DOHH2 (cell line): ENCODE results near the gene IFT57.
"Not testable (repeated sequence)": the region's sequence is repeated elsewhere in the genome, so short reads cannot be mapped to it uniquely, and the experiment has no call there.

Source experiments
- H3F3A ChIP-seq: fragments of 200-600 bp; sonication (generic), shearing (Covaris generic); 2 replicates; pipeline ENCODE4 v1.6.0; 2016; ENCODE audit warnings: antibody characterized with exemption, mild to moderate bottlenecking; ENCODE audit not compliant: control insufficient read depth, insufficient read depth
- H3K27ac ChIP-seq: fragments of 200-600 bp; sonication (generic); 2 replicates; pipeline ENCODE4 v1.5.1; 2014; ENCODE audit warnings: low read depth, mild to moderate bottlenecking, low read length, moderate library complexity
- H3K27me3 ChIP-seq: fragments of 200-600 bp; sonication (generic); 2 replicates; pipeline ENCODE4 v1.6.1; 2014; ENCODE audit warnings: mild to moderate bottlenecking, low read length, mixed read lengths; ENCODE audit not compliant: control insufficient read depth
- H3K36me3 ChIP-seq: fragments of 200-600 bp; sonication (generic); 2 replicates; pipeline ENCODE4 v1.6.1; 2014; ENCODE audit warnings: mild to moderate bottlenecking, low read length, moderate library complexity, mixed read lengths; ENCODE audit not compliant: control insufficient read depth
- H3K4me1 ChIP-seq: fragments of 200-600 bp; sonication (generic); 2 replicates; pipeline ENCODE4 v1.6.1; 2014; ENCODE audit warnings: mild to moderate bottlenecking, low read length, mixed read lengths; ENCODE audit not compliant: control insufficient read depth
- H3K4me2 ChIP-seq: fragments of 200-600 bp; sonication (generic); 2 replicates; pipeline ENCODE4 v1.6.0; 2014; ENCODE audit warnings: mild to moderate bottlenecking, low read length, moderate library complexity
- H3K4me3 ChIP-seq: fragments of 200-600 bp; sonication (generic); 2 replicates; pipeline ENCODE4 v1.5.1; 2014; ENCODE audit warnings: mild to moderate bottlenecking, low read length, mixed read lengths
- H3K79me2 ChIP-seq: fragments of 200-600 bp; sonication (generic); 2 replicates; pipeline ENCODE4 v1.6.1; 2014; ENCODE audit warnings: mild to moderate bottlenecking, low read length, mixed read lengths; ENCODE audit not compliant: control insufficient read depth
- H3K9me2 ChIP-seq: fragments of 200-600 bp; sonication (generic); replicated peaks from 2 replicates; pipeline ENCODE4 v1.6.1; 2014; ENCODE audit warnings: mild to moderate bottlenecking, low read length, mixed read lengths; ENCODE audit not compliant: control insufficient read depth
- H3K9me3 ChIP-seq: fragments of 200-600 bp; sonication (generic); 2 replicates; pipeline ENCODE4 v1.6.1; 2014; ENCODE audit warnings: antibody characterized with exemption, low read length, mixed read lengths; ENCODE audit not compliant: control insufficient read depth, insufficient read depth
- H4K20me1 ChIP-seq: fragments of 200-600 bp; sonication (generic); 2 replicates; pipeline ENCODE4 v1.6.0; 2014; ENCODE audit warnings: low read depth, mild to moderate bottlenecking, antibody characterized with exemption, low read length, moderate library complexity; ENCODE audit not compliant: control insufficient read depth, insufficient read depth
- CTCF ChIP-seq: fragments of 200-600 bp; sonication (generic); IDR thresholded peaks from one replicate; pipeline ENCODE4 v1.5.1; 2014; ENCODE audit warnings: antibody characterized with exemption, mild to moderate bottlenecking, low read depth, low read length; ENCODE audit not compliant: poor library complexity, severe bottlenecking
- EZH2phosphoT487 ChIP-seq: fragments of 200-600 bp; sonication (generic); IDR thresholded peaks from 2 replicates; pipeline ENCODE4 v1.6.1; 2017; ENCODE audit warnings: borderline replicate concordance, mild to moderate bottlenecking, antibody characterized with exemption, low read length, moderate library complexity, mixed read lengths

Gene IFT57

GRCh38 chr3:108221911-108222852, at the start of gene IFT57:
TSS of gene IFT57 (minus strand) at chr3:108222424. CDS start at chr3:108222322, 102 bp downstream.
- Histone ChIP-seq H3K4me2 (peak within 1 kb of the TSS; percentile 98), H3K9me3 (no peaks in the 10 kb centered on the region), H3K9me2 (no peaks in the 10 kb centered on the region), H4K20me1 (no peaks in the 10 kb centered on the region), H3F3A (peaks cover 4% of the 10 kb centered on the region; the same call in 1 of the 2 replicates), H3K4me3 (peak within 1 kb of the TSS; percentile 90), H3K27me3 (no peaks in the 10 kb centered on the region), H3K36me3 (peaks cover 12% of the 10 kb centered on the region), H3K79me2 (peaks cover 48% of the 10 kb centered on the region), H3K27ac (peak within 1 kb of the TSS; percentile 87), H3K4me1 (peaks cover 49% of the 10 kb centered on the region)
- TF ChIP-seq EZH2phosphoT487 (no peak), CTCF (no peak)

GRCh38 chr3:108271626-108272025, 49.4 kb upstream of the IFT57 start:
- H3K36me3 ChIP-seq = no peaks in the 10 kb centered on the region
- H3K9me3 ChIP-seq = no peaks in the 10 kb centered on the region; the same call in 1 of the 2 replicates
- H3K4me1 ChIP-seq = no peaks in the 10 kb centered on the region
- no peak for TF ChIP-seq CTCF
- no peak for TF ChIP-seq EZH2phosphoT487
- H3K27me3 ChIP-seq = no peaks in the 10 kb centered on the region
- no peak overlapping the region for H3K4me2 ChIP-seq
- H3K79me2 ChIP-seq = no peaks in the 10 kb centered on the region
- H4K20me1 ChIP-seq = no peaks in the 10 kb centered on the region
- H3K27ac ChIP-seq = no peak overlapping the region
- H3K4me3 ChIP-seq = no peak overlapping the region
- no peaks in the 10 kb centered on the region for H3K9me2 ChIP-seq
- H3F3A ChIP-seq = no peaks in the 10 kb centered on the region

- H3K79me2 ChIP-seq, H3K9me2 ChIP-seq, H3K27ac ChIP-seq, H4K20me1 ChIP-seq, H3K27me3 ChIP-seq, H3K36me3 ChIP-seq, H3K4me2 ChIP-seq, H3K4me1 ChIP-seq, H3K4me3 ChIP-seq, H3F3A ChIP-seq, H3K9me3 ChIP-seq: not testable (repeated sequence)
Observed at GRCh38 chr3:108268235-108268634, 46.0 kb upstream of the IFT57 start.

GRCh38 chr3:108264534-108265298, 42.5 kb upstream of the IFT57 start:
- not testable (repeated sequence) for H3K27ac ChIP-seq, H4K20me1 ChIP-seq, H3K36me3 ChIP-seq, H3K79me2 ChIP-seq, H3K27me3 ChIP-seq, H3K9me2 ChIP-seq, H3K4me2 ChIP-seq, H3K9me3 ChIP-seq, H3K4me1 ChIP-seq, H3F3A ChIP-seq, H3K4me3 ChIP-seq
